Stimulated activated CD8-positive, alpha-beta memory T cell treated with anti-CD3 and anti-CD28 coated beads, Interleukin-15, amount 100 ng/mL, for 4 hours (primary cell): ENCODE data around the gene PDZD2.
"Not testable (repeated sequence)": the region's sequence is repeated elsewhere in the genome, so short reads cannot be mapped to it uniquely, and the experiment has no call there.

Experiments used
- DNase-seq, 2 donors: peaks; one replicate each; pipeline ENCODE4 v3.0.0-alpha.2; 2020; ENCODE audit warnings: low read depth in 2 of 2

PDZD2 gene

DNA sequence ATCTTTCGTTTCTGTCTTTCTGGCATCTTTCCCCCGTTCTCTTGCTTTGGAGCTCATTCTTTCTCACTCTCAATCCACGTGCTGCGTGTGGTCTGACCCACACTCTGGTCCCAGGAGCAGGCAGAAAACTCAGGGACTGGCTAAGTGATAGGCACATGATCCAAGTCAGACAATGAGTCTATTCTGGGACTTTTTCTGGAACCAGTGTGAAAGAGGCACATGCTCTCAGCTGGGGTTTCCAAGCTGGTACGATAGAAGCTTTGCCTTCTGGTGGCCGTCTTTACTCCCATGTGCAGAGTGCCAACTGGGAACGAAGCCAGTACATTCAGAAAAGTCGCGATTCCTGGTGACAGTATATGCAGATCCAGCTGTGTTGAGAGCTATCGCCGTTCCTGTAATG is 94.4 kb downstream of the PDZD2 start:
- no peak for DNase-seq

DNA sequence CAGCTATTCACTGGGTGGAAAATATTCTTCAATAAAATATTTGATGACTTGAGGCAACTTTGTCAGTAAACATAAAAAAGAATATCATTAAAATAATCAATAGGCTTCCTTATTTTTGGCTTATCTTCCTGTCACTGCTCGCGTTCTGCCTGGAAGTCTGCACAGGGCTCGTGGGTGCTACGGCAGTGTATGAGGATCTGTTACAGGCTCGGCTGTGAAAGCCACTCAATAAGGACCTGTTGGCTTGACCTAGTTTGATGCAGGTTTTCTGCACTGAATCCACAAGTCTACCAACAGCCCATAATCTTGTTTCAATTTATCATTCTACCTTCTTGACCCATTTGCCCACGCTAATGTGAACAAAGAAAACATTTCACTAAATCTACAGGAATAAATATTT is 97.2 kb downstream of the PDZD2 start:
- no peak for DNase-seq

- no peak for DNase-seq
These were observed 99.3 kb downstream of the PDZD2 start for GRCh38 chr5:31738199-31738598.

- no peak for DNase-seq
These were observed 102.6 kb downstream of the PDZD2 start for GRCh38 chr5:31741496-31741895.

DNA sequence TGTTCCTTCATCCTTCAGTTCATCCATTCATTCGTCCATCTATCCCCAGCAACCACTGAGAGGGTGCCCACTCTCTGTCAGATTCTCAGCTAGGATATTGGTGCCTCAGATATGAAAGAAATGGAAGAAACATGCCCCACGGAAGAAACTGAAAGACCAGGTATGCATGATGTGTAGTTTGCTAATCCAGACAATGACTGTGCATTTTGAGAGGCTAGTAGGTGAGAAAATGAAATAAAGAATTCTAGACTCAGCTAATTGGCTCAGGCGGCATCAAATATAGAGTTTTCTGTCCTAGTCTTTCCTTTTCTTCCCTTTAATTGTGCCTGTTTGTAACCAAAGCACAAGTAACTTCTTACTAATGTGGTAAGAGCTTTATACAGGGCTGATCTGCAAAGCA is 104.7 kb downstream of the PDZD2 start:
- DNase-seq, result no peak

- no peak for DNase-seq
These were observed 109.7 kb downstream of the PDZD2 start for GRCh38 chr5:31748458-31749172.

- DNase-seq, result no peak
These were observed 111.3 kb downstream of the PDZD2 start for GRCh38 chr5:31750215-31750614.

GRCh38 chr5:31751610-31752009 is 112.7 kb downstream of the PDZD2 start:
- no peak for DNase-seq

- no peak for DNase-seq
These were observed 114.9 kb downstream of the PDZD2 start for GRCh38 chr5:31753700-31754357.

DNA sequence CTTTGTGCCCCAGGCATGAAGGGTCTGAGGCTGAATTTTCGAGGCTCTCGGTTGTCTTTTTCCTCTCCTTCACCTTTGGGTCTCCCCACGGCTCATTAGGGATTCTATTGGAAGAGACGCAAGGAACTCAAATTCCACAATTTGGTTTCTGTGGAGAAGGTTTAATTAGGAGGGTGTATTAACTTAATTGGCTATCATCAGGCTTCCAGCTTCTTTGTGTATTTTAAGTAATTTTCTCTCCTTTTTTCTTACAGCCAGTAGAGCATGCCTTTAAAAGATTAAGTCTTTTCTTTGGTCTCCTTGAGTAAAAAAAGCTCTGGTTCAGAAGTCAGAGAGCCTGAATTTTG is 115.4 kb downstream of the PDZD2 start:
- no peak for DNase-seq

- no peak for DNase-seq
These were observed 116.1 kb downstream of the PDZD2 start for GRCh38 chr5:31754741-31755675.

- DNase-seq, result no peak
These were observed 116.8 kb downstream of the PDZD2 start for GRCh38 chr5:31755676-31756230.

GRCh38 chr5:31757806-31758205 is 118.9 kb downstream of the PDZD2 start:
- no peak for DNase-seq

- DNase-seq, result no peak
These were observed 120.0 kb downstream of the PDZD2 start for GRCh38 chr5:31758803-31759425.

DNA sequence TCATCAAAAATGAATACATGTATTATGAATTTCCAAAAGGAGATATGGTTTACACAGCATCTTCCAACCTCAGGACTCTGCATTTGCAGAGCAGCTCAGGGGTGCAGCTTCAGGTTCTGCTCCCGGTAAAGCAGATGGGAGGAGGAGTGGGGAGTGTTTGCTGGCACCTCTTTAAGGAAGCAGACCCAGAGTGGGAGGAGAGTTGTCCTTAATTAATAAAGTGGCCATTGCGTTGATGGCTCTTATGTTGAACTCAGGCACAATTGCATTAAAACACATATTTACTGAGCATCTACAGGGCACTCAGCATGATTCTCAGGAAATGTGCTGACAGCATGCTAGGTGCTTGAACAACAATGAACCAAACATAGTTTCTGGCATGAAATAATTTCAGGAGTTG is 121.0 kb downstream of the PDZD2 start:
- no peak for DNase-seq

DNA sequence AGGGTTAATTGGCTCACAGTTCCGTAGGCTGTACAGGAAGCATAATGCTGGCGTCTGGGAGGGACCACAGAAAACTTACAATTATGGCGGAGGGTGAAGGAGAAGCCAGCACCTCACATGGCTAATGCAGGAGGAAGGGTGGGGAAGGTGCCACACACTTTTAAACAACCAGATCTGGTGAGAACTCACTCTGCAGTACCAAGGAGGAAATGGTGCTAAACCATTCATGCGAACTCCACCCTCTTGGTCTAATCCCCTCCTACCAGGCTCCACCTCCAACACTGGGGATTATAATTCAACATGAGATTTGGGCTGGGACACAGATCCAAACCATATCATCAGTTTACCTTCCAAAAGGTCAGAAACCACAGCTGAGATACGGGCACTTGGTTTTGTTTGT is 122.9 kb downstream of the PDZD2 start:
- no peak for DNase-seq

GRCh38 chr5:31763424-31763823 is 124.5 kb downstream of the PDZD2 start:
- DNase-seq, result no peak

DNA sequence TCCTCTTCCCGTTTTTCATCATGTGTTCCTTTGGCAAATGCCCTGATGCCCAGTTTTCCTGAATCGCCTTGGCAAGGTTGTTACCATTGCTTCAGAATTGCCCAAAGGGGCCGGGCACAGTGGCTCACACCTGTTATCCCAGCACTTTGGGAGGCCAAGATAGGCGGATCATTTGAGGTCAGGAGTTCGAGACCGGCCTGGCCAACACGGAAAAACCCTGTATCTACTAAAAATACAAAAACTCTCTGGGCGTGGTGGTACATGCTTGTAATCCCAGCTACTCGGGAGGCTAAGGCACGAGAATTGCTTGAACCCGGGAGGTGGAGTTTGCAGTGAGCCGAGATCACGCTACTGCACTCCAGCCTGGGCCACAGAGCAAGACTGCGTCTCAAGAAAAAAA is 125.8 kb downstream of the PDZD2 start:
- not testable (repeated sequence) for DNase-seq

GRCh38 chr5:31767335-31768031 is 128.6 kb downstream of the PDZD2 start:
- DNase-seq, result no peak

GRCh38 chr5:31768046-31768445 is 129.1 kb downstream of the PDZD2 start:
- no peak for DNase-seq

DNA sequence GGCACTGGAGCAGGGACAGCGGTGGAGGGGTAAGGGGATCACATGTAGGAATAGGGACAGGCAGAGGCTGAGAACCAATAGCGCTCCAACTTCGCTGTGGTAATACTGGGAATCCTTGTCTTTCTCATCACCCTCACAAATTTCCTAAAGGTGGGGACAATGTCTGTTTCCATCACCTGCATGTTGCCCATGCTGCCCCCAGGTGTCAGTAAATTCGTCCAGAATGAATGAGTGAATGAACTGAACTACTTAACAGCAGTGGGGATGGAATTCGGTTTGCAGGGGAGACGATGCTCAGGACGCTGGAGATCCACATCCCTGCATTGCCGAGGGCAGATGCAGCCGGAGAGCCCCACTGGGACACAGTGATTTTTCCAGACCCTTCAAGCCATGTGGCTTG is 129.9 kb downstream of the PDZD2 start:
- DNase-seq, result no peak
